ENCODE measurements around the gene PATJ. TPM values are rescaled to one million over a fixed set of nuclear protein-coding genes. Genes with fewer than 3 reads are reported as not detected.

PATJ gene
- total and polyA plus RNA-seq, 2 of the 13 experiments (the other 11 are each of a cell fraction or from before 2014, with no cell fraction given): 6.2 to 16.8 TPM

- Histone ChIP-seq H3K4me1 (ENCODE audit: insufficient read depth, low read length) (no peaks in the 10 kb centered on the region), H4K20me1 (ENCODE audit: insufficient read depth, low read length) (no peaks in the 10 kb centered on the region), H3K4me3 (replicated peaks in 1 of 3; ENCODE audit: insufficient read depth in 1 of 3, low read depth in 2 of 3, low read length in 3 of 3) (no peak overlapping the region), H3K9me3 (ENCODE audit: low read length) (no peaks in the 10 kb centered on the region), H2AFZ (ENCODE audit: low read length) (no peak overlapping the region), H3K79me2 (ENCODE audit: insufficient read depth, low read length) (no peaks in the 10 kb centered on the region), H3K36me3 (replicated peaks in 1 of 2; ENCODE audit: control insufficient read depth in 1 of 2, insufficient read depth in 2 of 2, low read length in 2 of 2) (peaks cover 3 to 58% of the 10 kb centered on the region in 2 experiments; a peak in 4 of 5 replicates), H3K27me3 (ENCODE audit: control insufficient read depth in 1 of 2, insufficient read depth in 2 of 2, low read length in 2 of 2) (no peaks in the 10 kb centered on the region), H3K9ac (ENCODE audit: insufficient read depth, low read depth, low read length) (no peak overlapping the region), H3K27ac (ENCODE audit: extremely low read length, insufficient read depth, low read length) (no peak overlapping the region), H3K4me2 (ENCODE audit: low read depth, low read length) (no peak overlapping the region)
- FAIRE-seq (no peak), DNase-seq (ENCODE audit: low spot score) (no peak), ATAC-seq (no peak)
- BruUV-seq (replicated peaks): no TSS peak
- ChIA-PET POLR2A (no interaction called here), CTCF (ENCODE audit: low intra/inter-chr PET ratio, low total read pairs) (no interaction called here)
- TF ChIP-seq, protein P1, sequence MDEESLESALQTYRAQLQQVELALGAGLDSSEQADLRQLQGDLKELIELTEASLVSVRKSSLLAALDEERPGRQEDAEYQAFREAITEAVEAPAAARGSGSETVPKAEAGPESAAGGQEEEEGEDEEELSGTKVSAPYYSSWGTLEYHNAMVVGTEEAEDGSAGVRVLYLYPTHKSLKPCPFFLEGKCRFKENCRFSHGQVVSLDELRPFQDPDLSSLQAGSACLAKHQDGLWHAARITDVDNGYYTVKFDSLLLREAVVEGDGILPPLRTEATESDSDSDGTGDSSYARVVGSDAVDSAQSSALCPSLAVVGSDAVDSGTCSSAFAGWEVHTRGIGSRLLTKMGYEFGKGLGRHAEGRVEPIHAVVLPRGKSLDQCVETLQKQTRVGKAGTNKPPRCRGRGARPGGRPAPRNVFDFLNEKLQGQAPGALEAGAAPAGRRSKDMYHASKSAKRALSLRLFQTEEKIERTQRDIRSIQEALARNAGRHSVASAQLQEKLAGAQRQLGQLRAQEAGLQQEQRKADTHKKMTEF (CRISPR knock-in tag; IDR thresholded peaks at IDR 0.05): no peak
- TF ChIP-seq ZNF547 (CRISPR knock-in tag; IDR thresholded peaks at IDR 0.05) (no peak), ZFP41 (CRISPR knock-in tag; IDR thresholded peaks at IDR 0.05; ENCODE audit: borderline replicate concordance) (no peak), ZNF850 (CRISPR knock-in tag; conservative IDR thresholded peaks at IDR 0.05) (no peak), KLF13 (CRISPR knock-in tag; IDR thresholded peaks at IDR 0.05) (no peak), HIC2 (CRISPR knock-in tag; IDR thresholded peaks at IDR 0.05; ENCODE audit: low read depth) (no peak), ZNF431 (CRISPR knock-in tag; IDR thresholded peaks at IDR 0.05; ENCODE audit: borderline replicate concordance, low read depth) (no peak), RERE (CRISPR knock-in tag; IDR thresholded peaks at IDR 0.05; ENCODE audit: low read depth) (no peak), ZFYVE20 (CRISPR knock-in tag; IDR thresholded peaks at IDR 0.05; ENCODE audit: borderline replicate concordance, low read depth) (no peak), ZSCAN20 (CRISPR knock-in tag; IDR thresholded peaks at IDR 0.05; ENCODE audit: borderline replicate concordance) (no peak)
- TF ChIP-seq, protein P2, sequence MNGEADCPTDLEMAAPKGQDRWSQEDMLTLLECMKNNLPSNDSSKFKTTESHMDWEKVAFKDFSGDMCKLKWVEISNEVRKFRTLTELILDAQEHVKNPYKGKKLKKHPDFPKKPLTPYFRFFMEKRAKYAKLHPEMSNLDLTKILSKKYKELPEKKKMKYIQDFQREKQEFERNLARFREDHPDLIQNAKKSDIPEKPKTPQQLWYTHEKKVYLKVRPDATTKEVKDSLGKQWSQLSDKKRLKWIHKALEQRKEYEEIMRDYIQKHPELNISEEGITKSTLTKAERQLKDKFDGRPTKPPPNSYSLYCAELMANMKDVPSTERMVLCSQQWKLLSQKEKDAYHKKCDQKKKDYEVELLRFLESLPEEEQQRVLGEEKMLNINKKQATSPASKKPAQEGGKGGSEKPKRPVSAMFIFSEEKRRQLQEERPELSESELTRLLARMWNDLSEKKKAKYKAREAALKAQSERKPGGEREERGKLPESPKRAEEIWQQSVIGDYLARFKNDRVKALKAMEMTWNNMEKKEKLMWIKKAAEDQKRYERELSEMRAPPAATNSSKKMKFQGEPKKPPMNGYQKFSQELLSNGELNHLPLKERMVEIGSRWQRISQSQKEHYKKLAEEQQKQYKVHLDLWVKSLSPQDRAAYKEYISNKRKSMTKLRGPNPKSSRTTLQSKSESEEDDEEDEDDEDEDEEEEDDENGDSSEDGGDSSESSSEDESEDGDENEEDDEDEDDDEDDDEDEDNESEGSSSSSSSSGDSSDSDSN (CRISPR knock-in tag; IDR thresholded peaks at IDR 0.05): no peak
- in situ Hi-C loops (cut with HindIII; ENCODE audit: extremely low pct_ligation_motif_present, low pct_unique_long_range_greater_than_20kb) (no loop called here), intact Hi-C loops (cut with micrococcal nuclease; ENCODE audit: unreplicated experiment) (no loop called here)
- WGBS (ENCODE audit: low lambda C conversion rate): 86% methylated on average over 1 of the region's 1 CpG
Observed at GRCh38 chr1:61825393-61825792, 83.1 kb downstream of the PATJ start.
